Adrenal gland (tissue), 12 donors: ENCODE data around the gene CTBP1. TPM values are rescaled to one million over a fixed set of nuclear protein-coding genes. Genes with fewer than 3 reads are reported as not detected.

ENCODE experiments used
- DNase-seq, 7 donors: peaks; one replicate each; pipeline ENCODE4 v3.0.0-alpha.2; 2019 to 2020
- H3K27ac ChIP-seq, 5 donors: fragments of 200-600 bp; sonication (generic) in 4 of 5; 1 replicate in 3 of 5; 2 replicates in 2 of 5; pipeline versions ENCODE4 v1.5.1 to v1.8.0; 2016 to 2020; ENCODE audit warnings: mild to moderate bottlenecking in 1 of 5
- H3K27me3 ChIP-seq: fragments of 200-600 bp; 2 replicates; pipeline ENCODE4 v1.8.0; 2021
- H3K36me3 ChIP-seq, 2 donors: fragments of 200-600 bp; replicated peaks in 1 of 2; 1 replicate in 1 of 2; 2 replicates in 1 of 2; pipeline versions ENCODE4 v1.5.1 to v1.8.0; 2018 to 2022
- H3K4me1 ChIP-seq, 2 donors: fragments of 200-600 bp; replicated peaks in 1 of 2; 1 replicate in 1 of 2; 2 replicates in 1 of 2; pipeline versions ENCODE4 v1.5.1 to v1.8.0; 2018 to 2021
- H3K4me3 ChIP-seq, 4 donors: fragments of 200-600 bp; sonication (generic) in 3 of 4; one replicate each; pipeline ENCODE4 v1.5.1; 2016 to 2018
- H3K9me3 ChIP-seq, 3 donors: fragments of 200-600 bp; sonication (generic) in 1 of 3; replicated peaks in 1 of 3; 1 replicate in 2 of 3; 2 replicates in 1 of 3; pipeline versions ENCODE4 v1.5.1 to v1.8.0; 2016 to 2021
- CTCF ChIP-seq, 6 experiments: fragments of 450-650 bp in 4 of 6; fragments of 200-600 bp in 2 of 6; sonication (generic) in 1 of 6; IDR thresholded peaks; 1 replicate in 5 of 6; 2 replicates in 1 of 6; pipeline versions ENCODE4 v1.5.1 to v1.8.0; 2016 to 2021; ENCODE audit warnings: antibody characterized with exemption in 6 of 6, mild to moderate bottlenecking in 2 of 6, moderate library complexity in 1 of 6
- POLR2A ChIP-seq, 2 donors: fragments of 450-650 bp; IDR thresholded peaks; one replicate each; pipeline ENCODE4 v1.6.1; 2017; ENCODE audit warnings: antibody characterized with exemption in 2 of 2, mild to moderate bottlenecking in 2 of 2, moderate library complexity in 1 of 2
- WGBS, 4 donors: extraction: QIAGEN DNeasy Blood & Tissue Kit in 2 of 4; methylation state at CpG; one replicate each; pipeline versions ENCODE4 v1.1.5 to v1.1.7; 2013 to 2017; 5-methylcytosine and 5-hydroxymethylcytosine counted together
- intact Hi-C, 2 donors: fragments of 100-400 bp; cut with DNase I; formaldehyde crosslinking; loops; one replicate each; pipeline versions ENCODE4 v1.14.1 to v1.15.0; 2022 to 2023
- polyA plus RNA-seq, 3 donors: library from polyadenylated mRNA; stranded (reverse); fragments of 200-250 nt in 2 of 3; fragments of 350-450 nt in 1 of 3; fragmentation: Illumina TruSeq in 1 of 3; extraction: RNeasy Lipid Tissue Mini Kit (QIAGEN cat#74804) in 1 of 3; gene quantifications; one replicate each; pipeline ENCODE4 v1.2.3, GENCODE V29; 2013 to 2014
- total RNA-seq, 9 donors: library from RNA; depleted of rRNA in 4 of 9; stranded (reverse); fragments of >200 nt in 4 of 9; fragments of 120-200 nt in 1 of 9; fragmentation: NEBNext Ultra II Directional in 1 of 9; extraction: Animal tissue kit (Norgen Biotek cat#: 25700) in 1 of 9; gene quantifications; one replicate each; pipeline versions ENCODE4 v1.1.0 to v1.2.4, GENCODE V29; 2013 to 2023
- donor health status: healthy with polysubstance abuse.
- donor health status: Bipolar disorder and iron deficiency.
- donor health status: DM: yes; HTN: yes; CAD: no.
- donor health status: DM: no; HTN: no; CAD: no.
- donor health status: DM: no; HTN: no; CAD: no.
- donor health status: DM: yes; HTN: yes; CAD: no.

The CTBP1 gene
- total and polyA plus RNA-seq, 12 donors, result 45.7 to 293 (median 159) TPM

GRCh38 chr4:1269209-1269608 lies 20.3 kb upstream of the CTBP1 start:
- TF ChIP-seq CTCF (IDR thresholded peaks at IDR 0.05) (no peak), POLR2A (IDR thresholded peaks at IDR 0.05) (no peak)
- no peak overlapping the region for H3K4me3 ChIP-seq
- H3K27me3 ChIP-seq, result no peaks in the 10 kb centered on the region
- intact Hi-C loops, result loop anchor here in 1 of 2 donors (5.0 kb wide), 1 partner anchor 102 kb away; no protein-coding TSS in a partner anchor
- no peak overlapping the region for H3K27ac ChIP-seq
- no peaks in the 10 kb centered on the region for H3K36me3 ChIP-seq
- H3K9me3 ChIP-seq, result no peaks in the 10 kb centered on the region
- no peaks in the 10 kb centered on the region for H3K4me1 ChIP-seq
- DNase-seq, result no peak

- H3K4me3 ChIP-seq, result no peak overlapping the region
- H3K9me3 ChIP-seq, result no peaks in the 10 kb centered on the region
- no peaks in the 10 kb centered on the region for H3K36me3 ChIP-seq
- intact Hi-C loops, result loop anchor here in 1 of 2 donors (5.0 kb wide), 1 partner anchor 100 kb away; no protein-coding TSS in a partner anchor
- no peaks in the 10 kb centered on the region for H3K27me3 ChIP-seq
- no peak for DNase-seq
- no peaks in the 10 kb centered on the region for H3K4me1 ChIP-seq
- TF ChIP-seq POLR2A (IDR thresholded peaks at IDR 0.05), result no peak
- no peak for TF ChIP-seq CTCF (IDR thresholded peaks at IDR 0.05)
- 70 to 74% (median 72%) methylated on average over 9 of the region's 9 CpGs for WGBS, 4 donors
- H3K27ac ChIP-seq, result peak overlapping the region in 1 of 5 donors; percentile 36
Measured at GRCh38 chr4:1266881-1267763, 18.2 kb upstream of the CTBP1 start.

- WGBS, 4 donors, result 93 to 97% (median 96%) methylated on average over 2 to 11 of the region's 11 CpGs
- H3K4me1 ChIP-seq, result no peaks in the 10 kb centered on the region
- no peak for DNase-seq
- H3K27ac ChIP-seq, result no peak overlapping the region
- H3K9me3 ChIP-seq, result no peaks in the 10 kb centered on the region
- no peaks in the 10 kb centered on the region for H3K27me3 ChIP-seq
- intact Hi-C loops, result loop anchor here in 1 of 2 donors (5.0 kb wide), 1 partner anchor 98 kb away; no protein-coding TSS in a partner anchor
- H3K36me3 ChIP-seq, result no peaks in the 10 kb centered on the region
- TF ChIP-seq POLR2A (IDR thresholded peaks at IDR 0.05) (no peak), CTCF (IDR thresholded peaks at IDR 0.05) (no peak)
- H3K4me3 ChIP-seq, result no peak overlapping the region
Measured at GRCh38 chr4:1265351-1265750, 16.4 kb upstream of the CTBP1 start.

GRCh38 chr4:1264942-1265341 lies 16.0 kb upstream of the CTBP1 start:
- DNase-seq, result no peak
- intact Hi-C loops, result loop anchor here in 1 of 2 donors (5.0 kb wide), 1 partner anchor 98 kb away; no protein-coding TSS in a partner anchor
- no peaks in the 10 kb centered on the region for H3K27me3 ChIP-seq
- no peak overlapping the region for H3K27ac ChIP-seq
- no peaks in the 10 kb centered on the region for H3K36me3 ChIP-seq
- TF ChIP-seq POLR2A (IDR thresholded peaks at IDR 0.05) (no peak), CTCF (IDR thresholded peaks at IDR 0.05) (no peak)
- H3K9me3 ChIP-seq, result no peaks in the 10 kb centered on the region
- WGBS, 4 donors, result 91 to 96% (median 94%) methylated on average over 3 of the region's 3 CpGs
- no peak overlapping the region for H3K4me3 ChIP-seq
- no peaks in the 10 kb centered on the region for H3K4me1 ChIP-seq
